Bronchial epithelial cell (primary cell): ENCODE measurements around the gene PEX3. TPM values are rescaled to one million over a fixed set of nuclear protein-coding genes. Genes with fewer than 3 reads are reported as not detected.

Source experiments
- DNase-seq: peaks from one replicate; pipeline ENCODE4 v3.0.0-alpha.2; 2010; ENCODE audit warnings: low read depth
- FAIRE-seq: peaks from 2 replicates; lab custom pipeline; 2011; peaks lifted over from hg19 to GRCh38; lab: Jason Lieb, UNC
- H3K27me3 ChIP-seq: 2 replicates; pipeline ENCODE4 v1.5.1; 2011; ENCODE audit warnings: low read length; ENCODE audit not compliant: control insufficient read depth, insufficient read depth
- H3K36me3 ChIP-seq: 2 replicates; pipeline ENCODE4 v1.5.1; 2011; ENCODE audit warnings: low read length; ENCODE audit not compliant: control insufficient read depth, insufficient read depth
- H3K4me3 ChIP-seq: 2 replicates; pipeline ENCODE4 v1.5.1; 2011; ENCODE audit warnings: mild to moderate bottlenecking, low read depth, low read length, control low read depth
- total RNA-seq: library from RNA; depleted of rRNA; stranded (reverse); fragments of >200 nt; gene quantifications from 2 replicates; pipeline ENCODE4 v1.2.1, GENCODE V29; 2014
- TF ChIP-seq, protein P1 (sequence below): IDR thresholded peaks from 2 replicates; pipeline ENCODE4 v1.5.1; 2011; ENCODE audit warnings: mild to moderate bottlenecking, moderate library complexity, low read length, control low read depth, inconsistent platforms; ENCODE audit not compliant: insufficient read depth, severe bottlenecking

Gene PEX3
- total RNA-seq, 1 donor from 2014 or later, result 11.1 TPM

DNA sequence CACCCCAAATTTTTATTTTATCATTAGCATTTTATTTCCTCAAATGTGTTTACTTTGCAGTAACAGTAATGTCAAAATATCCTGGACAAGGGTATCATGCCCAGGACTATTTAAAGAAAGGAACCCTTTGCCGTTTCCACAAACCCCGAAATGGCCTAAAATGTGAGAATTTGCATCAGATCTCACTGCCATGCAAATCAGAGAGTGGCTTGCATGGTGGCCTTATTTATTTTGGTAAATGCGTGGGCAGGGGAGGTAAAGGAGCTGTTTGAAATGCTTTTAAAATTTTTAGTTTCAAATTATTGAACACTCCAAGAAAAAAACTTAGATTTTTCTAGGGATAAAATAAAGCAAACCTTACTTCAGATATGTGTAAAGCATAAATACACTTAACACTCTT, 43.9 kb upstream of the PEX3 start:
- no peaks in the 10 kb centered on the region for H3K27me3 ChIP-seq
- no peak overlapping the region for H3K4me3 ChIP-seq
- no peaks in the 10 kb centered on the region for H3K36me3 ChIP-seq
- TF ChIP-seq, protein P1, sequence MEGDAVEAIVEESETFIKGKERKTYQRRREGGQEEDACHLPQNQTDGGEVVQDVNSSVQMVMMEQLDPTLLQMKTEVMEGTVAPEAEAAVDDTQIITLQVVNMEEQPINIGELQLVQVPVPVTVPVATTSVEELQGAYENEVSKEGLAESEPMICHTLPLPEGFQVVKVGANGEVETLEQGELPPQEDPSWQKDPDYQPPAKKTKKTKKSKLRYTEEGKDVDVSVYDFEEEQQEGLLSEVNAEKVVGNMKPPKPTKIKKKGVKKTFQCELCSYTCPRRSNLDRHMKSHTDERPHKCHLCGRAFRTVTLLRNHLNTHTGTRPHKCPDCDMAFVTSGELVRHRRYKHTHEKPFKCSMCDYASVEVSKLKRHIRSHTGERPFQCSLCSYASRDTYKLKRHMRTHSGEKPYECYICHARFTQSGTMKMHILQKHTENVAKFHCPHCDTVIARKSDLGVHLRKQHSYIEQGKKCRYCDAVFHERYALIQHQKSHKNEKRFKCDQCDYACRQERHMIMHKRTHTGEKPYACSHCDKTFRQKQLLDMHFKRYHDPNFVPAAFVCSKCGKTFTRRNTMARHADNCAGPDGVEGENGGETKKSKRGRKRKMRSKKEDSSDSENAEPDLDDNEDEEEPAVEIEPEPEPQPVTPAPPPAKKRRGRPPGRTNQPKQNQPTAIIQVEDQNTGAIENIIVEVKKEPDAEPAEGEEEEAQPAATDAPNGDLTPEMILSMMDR, result no peak
- DNase-seq (no peak), FAIRE-seq (no peak)

DNA sequence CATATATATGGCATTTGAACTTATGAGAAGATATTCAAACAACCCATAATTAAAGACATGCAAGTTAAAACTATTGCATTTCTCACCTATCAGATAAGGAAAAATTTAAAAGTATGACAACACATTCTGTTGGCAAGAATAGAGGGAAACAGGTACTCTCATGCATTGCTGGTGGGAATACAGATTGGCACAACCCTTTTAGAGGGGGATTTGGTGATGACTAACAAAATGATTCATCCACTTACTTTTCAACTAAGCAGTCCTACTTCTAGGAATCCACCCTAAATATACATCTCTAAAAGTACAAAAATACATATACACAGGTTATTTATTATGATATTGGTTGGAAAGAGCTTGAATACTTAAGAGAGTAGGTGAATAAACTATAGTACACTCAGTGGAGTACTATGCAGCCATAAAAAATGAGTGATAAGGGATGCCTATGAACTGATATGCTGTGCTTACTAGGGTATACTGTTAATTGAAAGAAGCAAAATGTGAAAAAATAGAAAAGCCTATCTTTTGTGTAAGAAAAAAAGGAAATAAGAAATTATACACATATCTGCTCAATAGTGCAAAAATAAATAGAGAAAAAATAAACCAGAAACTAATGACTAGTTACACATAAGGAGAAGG, 42.3 kb upstream of the PEX3 start:
- DNase-seq (peak; percentile 83), FAIRE-seq (no peak)
- TF ChIP-seq, protein P1, result no peak

DNA sequence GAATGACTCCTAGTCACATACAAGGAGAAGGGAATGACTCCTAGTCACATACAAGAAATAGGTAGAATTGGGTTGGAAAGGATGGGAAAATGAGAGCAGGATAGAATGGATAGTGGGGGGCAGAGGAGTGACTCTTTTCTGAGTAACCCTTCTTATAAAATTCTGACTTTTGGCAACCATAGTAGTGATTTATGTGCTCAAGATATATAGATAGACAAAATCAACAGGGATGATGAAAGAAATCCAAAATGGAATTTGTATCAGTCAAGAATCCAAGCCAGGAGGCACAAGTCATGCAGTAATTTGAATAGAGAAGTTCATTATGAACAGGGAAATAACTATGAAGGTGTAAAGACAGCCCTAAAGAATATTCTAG, 41.8 kb upstream of the PEX3 start:
- Histone ChIP-seq H3K36me3 (no peaks in the 10 kb centered on the region), H3K4me3 (no peak overlapping the region), H3K27me3 (no peaks in the 10 kb centered on the region)
- FAIRE-seq (no peak), DNase-seq (no peak)
- TF ChIP-seq, protein P1, result no peak

More for the DNA sequence above, 42.3 kb upstream of the PEX3 start:
- Histone ChIP-seq H3K27me3 (no peaks in the 10 kb centered on the region), H3K4me3 (no peak overlapping the region), H3K36me3 (no peaks in the 10 kb centered on the region)

DNA sequence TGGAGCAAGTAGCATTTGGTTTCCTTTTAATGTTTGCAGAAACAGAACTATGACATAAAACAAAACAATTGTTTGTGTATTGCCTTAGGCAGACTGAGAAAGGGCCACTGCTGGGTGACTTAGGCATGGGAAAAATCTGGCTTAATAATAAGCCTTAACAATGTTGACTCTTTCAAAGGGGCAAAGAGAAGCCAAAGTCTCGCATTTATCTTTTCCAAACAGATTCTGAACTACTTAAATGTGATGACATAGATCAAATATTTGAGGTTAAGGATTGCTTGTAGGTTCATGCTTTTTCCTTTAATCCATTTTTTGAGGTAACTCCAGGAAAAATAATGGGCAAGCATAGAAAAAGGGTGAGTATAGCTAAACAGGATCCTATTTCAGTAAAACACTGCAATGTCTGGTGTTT, 39.7 kb upstream of the PEX3 start:
- no peaks in the 10 kb centered on the region for H3K27me3 ChIP-seq
- H3K4me3 ChIP-seq, result no peak overlapping the region
- no peak for FAIRE-seq
- no peaks in the 10 kb centered on the region for H3K36me3 ChIP-seq
- DNase-seq, result peak; percentile 83
- TF ChIP-seq, protein P1, result no peak

DNA sequence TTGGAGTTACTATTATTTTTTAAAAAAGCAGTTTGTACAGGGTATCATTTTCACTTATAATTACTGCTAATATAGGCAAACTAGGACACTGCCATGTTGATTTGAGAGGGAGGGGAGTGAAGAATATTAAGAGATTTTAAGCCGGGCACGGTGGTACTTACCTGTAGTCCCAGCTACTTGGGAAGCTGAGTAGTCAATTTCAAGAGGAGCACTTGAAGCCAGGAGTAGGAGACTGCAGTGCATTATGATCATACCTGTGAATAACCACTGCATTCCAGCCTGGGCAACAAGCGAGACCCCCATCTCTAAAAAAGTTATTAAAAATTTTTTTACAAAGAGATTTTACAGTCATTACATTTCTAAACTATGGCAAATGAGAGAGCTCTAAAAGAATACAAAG, 35.8 kb upstream of the PEX3 start:
- DNase-seq (no peak), FAIRE-seq (no peak)
- no peak overlapping the region for H3K4me3 ChIP-seq
- H3K27me3 ChIP-seq, result no peaks in the 10 kb centered on the region
- TF ChIP-seq, protein P1, result no peak
- H3K36me3 ChIP-seq, result no peaks in the 10 kb centered on the region

DNA sequence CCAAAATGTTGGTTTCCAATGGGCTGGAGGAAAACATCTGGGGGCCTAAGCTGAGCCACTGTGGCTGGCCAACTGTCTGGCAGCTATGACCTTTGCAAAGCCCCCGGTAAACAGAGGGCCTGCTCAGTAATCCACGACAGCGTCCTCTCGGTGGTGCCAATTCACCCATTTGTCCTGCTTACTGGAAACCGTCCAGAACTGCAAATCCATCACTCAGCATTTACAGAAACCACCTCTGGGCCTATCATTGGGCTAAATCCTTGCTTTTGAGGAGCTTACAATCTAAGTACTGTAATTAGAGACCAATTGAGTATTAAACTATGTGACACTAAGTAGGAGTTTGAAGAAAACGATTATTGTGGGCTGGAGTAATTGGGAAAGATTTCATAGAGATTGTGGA, 31.1 kb upstream of the PEX3 start:
- TF ChIP-seq, protein P1, result no peak
- Histone ChIP-seq H3K36me3 (no peaks in the 10 kb centered on the region), H3K4me3 (no peak overlapping the region), H3K27me3 (no peaks in the 10 kb centered on the region)
- FAIRE-seq (no peak), DNase-seq (no peak)
